Stimulated activated CD4-positive, alpha-beta T cell treated with anti-CD3 and anti-CD28 coated beads, Interleukin-15, amount 100 ng/mL, for 24 hours (primary cell): ENCODE data around the gene UPK3B.
A peak's percentile ranks its signal among the peaks of the same experiment; 100 is the strongest.
"Not testable (repeated sequence)": the region's sequence is repeated elsewhere in the genome, so short reads cannot be mapped to it uniquely, and the experiment has no call there.

Source experiments
- DNase-seq: peaks from one replicate; pipeline ENCODE4 v3.0.0-alpha.2; 2020

UPK3B gene

DNA sequence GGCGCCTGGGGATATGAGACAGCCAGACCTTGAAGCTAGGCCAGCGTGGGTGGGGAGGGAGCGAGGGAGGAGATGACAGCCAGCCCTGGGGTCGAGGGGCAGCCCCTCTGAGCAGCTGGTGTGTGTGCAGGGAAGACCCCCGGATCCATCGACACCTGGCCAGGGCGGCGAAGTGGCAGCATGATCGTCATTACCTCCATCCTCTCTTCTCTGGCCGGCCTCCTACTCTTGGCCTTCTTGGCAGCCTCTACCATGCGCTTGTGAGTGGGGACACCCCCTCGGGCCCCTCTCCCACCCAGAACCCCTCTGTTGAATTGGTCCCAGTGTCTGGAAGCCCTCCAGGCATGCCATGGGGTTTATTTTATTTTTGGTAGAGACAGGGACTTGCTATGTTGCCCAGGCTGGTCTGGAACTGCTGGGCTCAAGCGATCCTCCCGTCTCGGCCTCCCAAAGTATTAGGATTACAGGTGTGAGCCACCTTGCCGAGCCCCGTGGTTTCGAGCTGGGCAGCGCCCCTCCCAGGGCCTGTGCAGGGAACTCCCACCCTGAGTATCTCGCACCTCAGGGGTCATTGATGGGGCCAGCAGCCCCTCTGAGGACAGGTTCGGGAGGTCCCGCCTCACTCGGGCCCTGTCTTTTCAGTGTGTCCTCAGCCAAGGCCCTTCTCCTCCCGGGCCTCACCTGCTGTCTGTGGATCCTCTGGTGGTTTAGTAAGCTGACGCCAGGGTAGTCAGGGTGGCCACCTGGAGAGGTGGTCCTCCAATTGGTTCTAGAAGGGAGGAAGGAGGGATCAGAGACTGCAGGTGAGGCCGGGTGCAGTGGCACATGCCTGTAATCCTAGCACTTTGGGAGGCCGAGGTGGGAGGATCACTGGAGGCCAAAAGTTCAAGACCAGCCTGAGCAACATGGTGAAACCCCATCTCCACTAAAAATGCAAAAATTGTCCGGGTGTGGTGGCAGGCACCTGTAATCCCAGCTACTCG lies 3.8 kb downstream of the UPK3B start:
- DNase-seq: no peak

- no peak for DNase-seq
These were observed 4.8 kb downstream of the UPK3B start for GRCh38 chr7:76514926-76515771.

GRCh38 chr7:76515999-76516443 lies 5.7 kb downstream of the UPK3B start:
- DNase-seq: no peak

GRCh38 chr7:76516932-76517331 lies 6.6 kb downstream of the UPK3B start:
- not testable (repeated sequence) for DNase-seq

- not testable (repeated sequence) for DNase-seq
These were observed 15.8 kb downstream of the UPK3B start for GRCh38 chr7:76526183-76526582.

GRCh38 chr7:76531643-76532042 lies 21.3 kb downstream of the UPK3B start:
- DNase-seq: not testable (repeated sequence)

GRCh38 chr7:76543197-76543596 lies 32.8 kb downstream of the UPK3B start, which contains the start of gene SPDYE16:
Gene SPDYE16, minus strand, starts transcription at chr7:76543297. Its CDS starts 1,838 bp downstream, at chr7:76541459.
- not testable (repeated sequence) for DNase-seq

GRCh38 chr7:76549025-76549854 lies 38.9 kb downstream of the UPK3B start:
- peak; percentile 91 for DNase-seq

- DNase-seq: peak; percentile 17
These were observed 39.5 kb downstream of the UPK3B start for GRCh38 chr7:76549855-76550248.

- not testable (repeated sequence) for DNase-seq
These were observed 41.6 kb downstream of the UPK3B start for GRCh38 chr7:76551992-76552391.

DNA sequence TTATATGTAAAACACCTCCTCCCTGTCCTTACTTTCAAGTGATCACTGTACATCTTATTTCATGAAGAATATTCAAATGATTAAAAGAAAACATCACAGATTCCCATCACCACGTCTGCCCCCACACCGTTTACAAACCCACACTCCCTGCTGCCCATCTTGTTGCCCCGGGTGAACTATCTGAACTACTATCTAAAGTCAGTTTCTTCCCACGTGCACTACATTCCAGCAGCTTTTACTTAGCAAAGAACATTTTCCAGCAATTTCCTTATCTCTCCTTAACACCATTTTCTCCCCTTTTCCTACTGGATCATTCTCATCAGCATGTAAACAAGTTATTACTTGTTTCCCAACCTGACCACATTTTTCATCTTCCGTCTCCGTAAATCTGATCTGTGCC lies 49.3 kb downstream of the UPK3B start:
- not testable (repeated sequence) for DNase-seq

- DNase-seq: not testable (repeated sequence)
These were observed 49.8 kb downstream of the UPK3B start for GRCh38 chr7:76560157-76560556.

- not testable (repeated sequence) for DNase-seq
These were observed 51.0 kb downstream of the UPK3B start for GRCh38 chr7:76561342-76561741.

GRCh38 chr7:76565001-76565400 lies 54.6 kb downstream of the UPK3B start:
- DNase-seq: not testable (repeated sequence)
